HG03565 (cell line): ENCODE results near the gene FHAD1.
A peak's percentile ranks its signal among the peaks of the same experiment; 100 is the strongest.

Experiments
- ATAC-seq: cut with Tn5 transposase; IDR thresholded peaks from one replicate; pipeline ENCODE4 v1.9.1; 2021; ENCODE audit warnings: mild to moderate bottlenecking, moderate library complexity; ENCODE audit not compliant: unreplicated experiment

FHAD1 gene

GRCh38 chr1:15218287-15219279, 28.4 kb upstream of the FHAD1 start:
- no peak for ATAC-seq

- ATAC-seq = no peak
Observed at GRCh38 chr1:15219280-15220023, 27.6 kb upstream of the FHAD1 start.

GRCh38 chr1:15220024-15220392, 27.0 kb upstream of the FHAD1 start:
- ATAC-seq = no peak

- no peak for ATAC-seq
Observed at GRCh38 chr1:15220825-15221431, 26.1 kb upstream of the FHAD1 start.

- no peak for ATAC-seq
Observed at GRCh38 chr1:15222653-15223303, 24.2 kb upstream of the FHAD1 start.

GRCh38 chr1:15224259-15224869, 22.7 kb upstream of the FHAD1 start:
- no peak for ATAC-seq

- no peak for ATAC-seq
Observed at GRCh38 chr1:15224974-15225373, 22.0 kb upstream of the FHAD1 start.

- ATAC-seq = no peak
Observed at GRCh38 chr1:15225461-15225860, 21.6 kb upstream of the FHAD1 start.

- ATAC-seq = no peak
Observed at GRCh38 chr1:15226388-15227255, 20.4 kb upstream of the FHAD1 start.

- no peak for ATAC-seq
Observed at GRCh38 chr1:15229707-15230131, 17.3 kb upstream of the FHAD1 start.

- ATAC-seq = peak; percentile 82
Observed at GRCh38 chr1:15231714-15232201, 15.3 kb upstream of the FHAD1 start.

- ATAC-seq = no peak
Observed at GRCh38 chr1:15233689-15234088, 13.3 kb upstream of the FHAD1 start.

GRCh38 chr1:15236321-15236721, 10.7 kb upstream of the FHAD1 start:
- no peak for ATAC-seq

GRCh38 chr1:15236746-15237145, 10.3 kb upstream of the FHAD1 start:
- no peak for ATAC-seq

GRCh38 chr1:15238789-15239188, 8.2 kb upstream of the FHAD1 start:
- ATAC-seq = no peak

GRCh38 chr1:15242766-15243165, 4.3 kb upstream of the FHAD1 start:
- no peak for ATAC-seq

- ATAC-seq = no peak
Observed at GRCh38 chr1:15243275-15244043, 3.6 kb upstream of the FHAD1 start.

- ATAC-seq = no peak
Observed at GRCh38 chr1:15244813-15245212, 2.2 kb upstream of the FHAD1 start.
